ENCODE data around the gene RMRP.
A peak's percentile ranks its signal among the peaks of the same experiment; 100 is the strongest.
"Not testable (repeated sequence)": the region's sequence is repeated elsewhere in the genome, so short reads cannot be mapped to it uniquely, and the experiment has no call there.

Gene RMRP

GRCh38 chr9:35639631-35640030 lies 18.2 kb downstream of the RMRP start:
- Histone ChIP-seq H3K27ac (ENCODE audit: low read length) (no peak overlapping the region), H3K79me2 (ENCODE audit: low read length) (no peaks in the 10 kb centered on the region), H3K4me1 (ENCODE audit: low read length) (peaks cover 21% of the 10 kb centered on the region), H3K9ac (ENCODE audit: low read length) (no peak overlapping the region), H2AFZ (ENCODE audit: low read depth, low read length) (no peak overlapping the region), H3K27me3 (ENCODE audit: low read depth, low read length) (no peaks in the 10 kb centered on the region), H3K4me2 (ENCODE audit: low read length) (no peak overlapping the region), H3K9me3 (ENCODE audit: insufficient read depth, low read length) (no peaks in the 10 kb centered on the region), H4K20me1 (ENCODE audit: insufficient read depth, low read length) (no peaks in the 10 kb centered on the region), H3K36me3 (replicated peaks; ENCODE audit: low read depth, low read length) (peaks cover 3% of the 10 kb centered on the region), H3K4me3 (ENCODE audit: low read length) (no peak overlapping the region)
- TF ChIP-seq CTCF (IDR thresholded peaks at IDR 0.05; ENCODE audit: low read depth, low read length) (no peak), EZH2phosphoT487 (IDR thresholded peaks at IDR 0.05; ENCODE audit: low read depth) (no peak)

DNA sequence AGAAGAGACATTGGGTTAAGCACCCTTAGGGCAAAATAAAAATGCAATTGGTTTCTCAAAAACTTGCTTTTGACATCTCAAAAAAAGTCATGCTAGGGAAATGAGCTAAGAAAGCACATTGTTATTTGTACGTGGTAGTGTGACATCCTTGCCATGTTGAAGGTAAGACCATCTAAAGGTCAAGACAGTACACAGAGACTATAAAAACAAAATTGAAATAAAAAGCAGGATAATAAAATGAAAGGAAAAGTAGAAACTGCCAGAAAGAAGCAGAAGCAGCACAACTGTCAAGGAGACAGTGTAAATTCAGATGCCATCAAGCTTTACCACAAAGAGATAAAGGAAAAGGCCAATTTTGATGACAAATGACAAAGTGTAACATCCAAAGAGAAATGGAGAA lies 18.6 kb downstream of the RMRP start:
- H3K27ac ChIP-seq (ENCODE audit: low read length); H3K36me3 ChIP-seq (replicated peaks; ENCODE audit: low read depth, low read length); H3K27me3 ChIP-seq (ENCODE audit: low read depth, low read length); H3K4me2 ChIP-seq (ENCODE audit: low read length); H3K4me3 ChIP-seq (ENCODE audit: low read length); H4K20me1 ChIP-seq (ENCODE audit: insufficient read depth, low read length); H3K9me3 ChIP-seq (ENCODE audit: insufficient read depth, low read length); H3K9ac ChIP-seq (ENCODE audit: low read length); H3K79me2 ChIP-seq (ENCODE audit: low read length); H2AFZ ChIP-seq (ENCODE audit: low read depth, low read length): not testable (repeated sequence)
- peaks cover 25% of the 10 kb centered on the region for H3K4me1 ChIP-seq (ENCODE audit: low read length)

GRCh38 chr9:35638751-35639150 lies 19.1 kb downstream of the RMRP start:
- H3K4me3 ChIP-seq (ENCODE audit: low read length); H4K20me1 ChIP-seq (ENCODE audit: insufficient read depth, low read length); H3K27ac ChIP-seq (ENCODE audit: low read length); H3K79me2 ChIP-seq (ENCODE audit: low read length); H3K36me3 ChIP-seq (replicated peaks; ENCODE audit: low read depth, low read length); H2AFZ ChIP-seq (ENCODE audit: low read depth, low read length); H3K4me2 ChIP-seq (ENCODE audit: low read length); H3K9me3 ChIP-seq (ENCODE audit: insufficient read depth, low read length); H3K27me3 ChIP-seq (ENCODE audit: low read depth, low read length); H3K9ac ChIP-seq (ENCODE audit: low read length): not testable (repeated sequence)
- peaks cover 29% of the 10 kb centered on the region for H3K4me1 ChIP-seq (ENCODE audit: low read length)

GRCh38 chr9:35637427-35637955 lies 20.3 kb downstream of the RMRP start:
- not testable (repeated sequence) for H3K79me2 ChIP-seq (ENCODE audit: low read length); H3K27ac ChIP-seq (ENCODE audit: low read length); H2AFZ ChIP-seq (ENCODE audit: low read depth, low read length); H4K20me1 ChIP-seq (ENCODE audit: insufficient read depth, low read length); H3K9me3 ChIP-seq (ENCODE audit: insufficient read depth, low read length); H3K4me2 ChIP-seq (ENCODE audit: low read length); H3K27me3 ChIP-seq (ENCODE audit: low read depth, low read length); H3K36me3 ChIP-seq (replicated peaks; ENCODE audit: low read depth, low read length); H3K9ac ChIP-seq (ENCODE audit: low read length); H3K4me3 ChIP-seq (ENCODE audit: low read length)
- peaks cover 29% of the 10 kb centered on the region for H3K4me1 ChIP-seq (ENCODE audit: low read length)

- not testable (repeated sequence) for H3K4me2 ChIP-seq (ENCODE audit: low read length)
These were observed 21.0 kb downstream of the RMRP start for GRCh38 chr9:35636877-35637246.

GRCh38 chr9:35636135-35636876 lies 21.5 kb downstream of the RMRP start:
- Histone ChIP-seq H3K9ac (ENCODE audit: low read length) (no peak overlapping the region), H4K20me1 (ENCODE audit: insufficient read depth, low read length) (no peaks in the 10 kb centered on the region), H2AFZ (ENCODE audit: low read depth, low read length) (no peak overlapping the region), H3K4me2 (ENCODE audit: low read length) (peak overlapping the region; percentile 27), H3K36me3 (replicated peaks; ENCODE audit: low read depth, low read length) (no peaks in the 10 kb centered on the region), H3K4me1 (ENCODE audit: low read length) (peaks cover 29% of the 10 kb centered on the region), H3K27me3 (ENCODE audit: low read depth, low read length) (no peaks in the 10 kb centered on the region), H3K4me3 (ENCODE audit: low read length) (no peak overlapping the region), H3K79me2 (ENCODE audit: low read length) (no peaks in the 10 kb centered on the region), H3K27ac (ENCODE audit: low read length) (no peak overlapping the region), H3K9me3 (ENCODE audit: insufficient read depth, low read length) (no peaks in the 10 kb centered on the region)
- TF ChIP-seq CTCF (IDR thresholded peaks at IDR 0.05; ENCODE audit: low read depth, low read length), result no peak
- TF ChIP-seq EZH2phosphoT487 (IDR thresholded peaks at IDR 0.05; ENCODE audit: low read depth), result no peak

More at GRCh38 chr9:35636877-35637246, 21.0 kb downstream of the RMRP start:
- H3K79me2 ChIP-seq (ENCODE audit: low read length); H3K9ac ChIP-seq (ENCODE audit: low read length); H3K9me3 ChIP-seq (ENCODE audit: insufficient read depth, low read length); H3K27ac ChIP-seq (ENCODE audit: low read length); H3K4me3 ChIP-seq (ENCODE audit: low read length); H4K20me1 ChIP-seq (ENCODE audit: insufficient read depth, low read length); H2AFZ ChIP-seq (ENCODE audit: low read depth, low read length); H3K36me3 ChIP-seq (replicated peaks; ENCODE audit: low read depth, low read length); H3K27me3 ChIP-seq (ENCODE audit: low read depth, low read length): not testable (repeated sequence)
- peaks cover 29% of the 10 kb centered on the region for H3K4me1 ChIP-seq (ENCODE audit: low read length)

Data from OCI-LY3 (cell line).